Measurements from ENCODE around the gene NOL3.

The NOL3 gene

DNA sequence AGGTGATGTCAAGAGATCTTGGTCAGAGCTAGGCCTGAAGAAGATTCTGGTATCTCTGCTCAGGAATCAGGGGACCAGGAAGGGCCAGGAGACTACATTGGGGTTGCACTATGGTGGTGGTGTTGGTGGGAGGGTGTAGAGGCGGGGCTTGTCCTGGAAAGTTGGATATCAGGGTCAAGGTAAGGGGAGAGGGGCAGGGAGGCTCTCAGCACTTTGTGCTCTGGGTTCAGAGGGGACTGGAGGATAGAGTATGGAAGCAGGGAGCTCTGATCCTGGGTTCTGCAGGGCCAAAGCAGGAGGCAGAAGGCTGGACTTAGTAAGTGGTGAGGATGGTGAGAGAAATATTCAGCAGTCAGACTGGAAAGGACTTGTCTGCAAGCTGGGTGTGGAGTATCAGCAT, 3.0 kb downstream of the NOL3 start:
- DNase-seq: no peak

DNA sequence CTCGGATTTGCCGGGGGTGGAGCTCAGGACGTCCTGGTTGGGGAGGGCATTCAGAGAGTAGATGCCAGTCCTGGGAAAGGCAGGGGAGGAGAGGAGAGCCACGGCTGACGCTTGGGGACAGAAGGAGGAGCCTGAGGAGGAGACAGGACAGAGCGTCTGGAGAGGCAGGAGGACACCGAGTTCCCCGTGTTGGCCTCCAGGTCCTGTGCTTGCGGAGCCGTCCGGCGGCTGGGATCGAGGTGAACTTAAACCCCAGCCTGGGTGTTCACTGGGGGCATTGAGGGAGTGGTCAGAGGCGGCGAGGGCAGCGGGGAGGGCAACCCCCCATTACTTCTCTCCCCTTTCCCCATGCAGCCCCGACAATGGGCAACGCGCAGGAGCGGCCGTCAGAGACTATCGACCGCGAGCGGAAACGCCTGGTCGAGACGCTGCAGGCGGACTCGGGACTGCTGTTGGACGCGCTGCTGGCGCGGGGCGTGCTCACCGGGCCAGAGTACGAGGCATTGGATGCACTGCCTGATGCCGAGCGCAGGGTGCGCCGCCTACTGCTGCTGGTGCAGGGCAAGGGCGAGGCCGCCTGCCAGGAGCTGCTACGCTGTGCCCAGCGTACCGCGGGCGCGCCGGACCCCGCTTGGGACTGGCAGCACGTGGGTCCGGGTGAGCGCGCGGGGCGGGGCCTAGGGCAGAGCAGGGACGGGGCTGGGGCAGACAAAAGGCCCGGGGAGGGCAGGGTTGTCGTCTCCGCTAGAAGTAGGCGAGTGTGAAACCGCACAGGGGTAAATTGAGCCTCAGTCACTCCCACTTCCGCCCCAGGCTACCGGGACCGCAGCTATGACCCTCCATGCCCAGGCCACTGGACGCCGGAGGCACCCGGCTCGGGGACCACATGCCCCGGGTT, 3.7 kb downstream of the NOL3 start:
- DNase-seq: peak; percentile 67 to 80

DNA sequence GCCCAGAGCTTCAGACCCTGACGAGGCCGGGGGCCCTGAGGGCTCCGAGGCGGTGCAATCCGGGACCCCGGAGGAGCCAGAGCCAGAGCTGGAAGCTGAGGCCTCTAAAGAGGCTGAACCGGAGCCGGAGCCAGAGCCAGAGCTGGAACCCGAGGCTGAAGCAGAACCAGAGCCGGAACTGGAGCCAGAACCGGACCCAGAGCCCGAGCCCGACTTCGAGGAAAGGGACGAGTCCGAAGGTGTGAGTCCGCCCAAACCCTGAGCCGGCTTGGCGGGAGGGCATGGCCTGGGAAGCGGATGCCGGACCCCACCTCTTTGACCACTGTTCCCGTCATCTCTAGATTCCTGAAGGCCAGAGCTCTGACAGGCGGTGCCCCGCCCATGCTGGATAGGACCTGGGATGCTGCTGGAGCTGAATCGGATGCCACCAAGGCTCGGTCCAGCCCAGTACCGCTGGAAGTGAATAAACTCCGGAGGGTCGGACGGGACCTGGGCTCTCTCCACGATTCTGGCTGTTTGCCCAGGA, 4.4 kb downstream of the NOL3 start:
- DNase-seq: no peak

DNA sequence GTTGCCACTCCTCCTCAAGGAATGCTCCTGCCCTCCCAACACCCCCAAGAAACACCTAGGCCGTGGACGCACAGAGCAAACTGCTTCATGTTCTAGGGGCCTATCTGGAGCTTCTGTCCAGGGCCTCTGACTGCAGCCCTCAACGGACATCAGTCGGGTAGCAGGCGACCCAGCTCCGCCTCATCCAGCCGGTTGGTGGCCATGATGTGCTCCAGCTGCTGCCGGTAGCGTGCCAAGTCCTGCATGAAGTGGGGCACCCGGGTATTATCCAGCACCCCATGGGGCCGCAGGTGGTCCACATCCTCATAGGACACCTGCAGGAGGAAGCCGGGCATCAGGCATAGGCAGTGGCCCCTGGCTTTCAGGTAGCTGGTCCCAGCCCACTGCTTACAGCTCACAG, 6.3 kb downstream of the NOL3 start:
- DNase-seq: no peak

DNA sequence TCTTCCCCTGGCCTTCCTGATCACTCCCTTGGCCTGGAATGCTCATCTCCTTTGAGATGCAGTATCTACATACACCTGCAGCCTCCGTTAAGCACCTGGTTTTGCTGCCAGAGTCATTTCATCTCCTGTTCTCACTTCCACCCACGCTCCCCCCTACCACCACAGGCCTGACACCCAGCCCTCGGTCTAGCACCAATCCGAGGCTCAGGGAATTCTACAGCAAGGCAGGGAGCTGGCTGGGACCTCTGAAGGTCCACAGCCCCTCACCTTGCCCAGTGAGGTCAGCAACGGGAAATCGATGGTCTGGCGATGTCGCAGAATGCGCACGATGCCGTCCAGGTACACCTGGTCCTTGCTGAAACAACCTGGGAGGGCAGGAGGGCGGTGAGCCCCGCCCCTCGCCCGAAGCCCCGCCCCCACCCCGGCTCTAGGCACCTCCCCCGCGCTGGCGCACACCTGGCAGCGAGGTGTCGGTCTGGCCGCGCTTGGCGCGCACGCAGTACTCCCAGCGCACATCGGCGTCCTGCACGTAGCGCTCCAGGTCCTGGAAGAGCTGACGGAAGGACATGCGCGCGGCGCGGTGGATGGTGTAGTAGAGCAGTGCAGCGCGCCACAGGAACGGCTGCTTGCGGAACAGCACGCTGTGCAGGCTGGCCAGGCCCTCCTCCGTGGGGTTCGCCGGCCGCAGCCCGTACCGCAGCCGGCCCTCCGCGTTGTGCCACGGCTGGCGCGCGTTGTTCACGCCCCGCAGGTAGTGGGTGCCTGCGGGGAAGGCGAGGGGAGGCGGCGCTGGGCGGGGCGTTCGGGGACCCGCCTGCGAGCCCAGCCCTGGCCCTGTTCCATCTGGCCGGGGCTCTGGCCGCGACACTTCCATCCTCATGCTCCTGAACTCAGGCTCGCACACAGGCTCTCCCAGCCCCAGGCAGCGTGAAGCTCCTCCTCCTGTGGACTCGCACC, 7.7 kb downstream of the NOL3 start:
- DNase-seq: peak; percentile 59 to 80

DNA sequence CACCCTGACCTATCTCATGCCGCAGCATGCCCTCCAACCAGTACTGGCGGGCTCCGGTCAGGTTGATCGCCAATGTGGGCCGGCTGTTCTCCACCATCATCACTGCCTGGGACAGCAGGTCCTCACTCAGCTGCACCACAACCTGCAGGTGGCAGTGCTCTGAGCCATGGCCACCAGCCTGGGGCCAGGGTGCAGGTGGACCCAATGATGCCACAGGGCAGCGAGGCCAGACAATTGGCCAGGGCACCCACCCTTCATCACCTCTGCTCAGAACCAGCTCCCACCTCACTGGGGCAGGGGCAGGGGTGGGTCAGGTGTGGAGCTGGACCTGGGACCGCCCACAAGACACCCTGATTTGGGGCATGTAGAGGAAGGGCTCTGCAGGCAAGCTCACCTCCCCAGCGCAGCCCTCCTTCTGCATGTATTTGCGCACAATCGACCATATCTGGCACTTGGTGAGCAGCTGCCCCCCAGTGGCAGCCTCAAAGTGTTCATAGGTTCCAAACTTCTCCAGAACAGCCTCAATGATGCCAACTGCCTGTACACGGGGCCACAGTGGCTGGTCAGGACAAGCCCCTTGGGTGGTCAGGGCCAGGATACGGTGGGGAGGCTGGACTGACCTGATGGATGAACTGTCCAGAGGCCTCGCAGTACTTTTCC, 9.2 kb downstream of the NOL3 start:
- DNase-seq: peak in 1 of 2 donors; percentile 31

DNA sequence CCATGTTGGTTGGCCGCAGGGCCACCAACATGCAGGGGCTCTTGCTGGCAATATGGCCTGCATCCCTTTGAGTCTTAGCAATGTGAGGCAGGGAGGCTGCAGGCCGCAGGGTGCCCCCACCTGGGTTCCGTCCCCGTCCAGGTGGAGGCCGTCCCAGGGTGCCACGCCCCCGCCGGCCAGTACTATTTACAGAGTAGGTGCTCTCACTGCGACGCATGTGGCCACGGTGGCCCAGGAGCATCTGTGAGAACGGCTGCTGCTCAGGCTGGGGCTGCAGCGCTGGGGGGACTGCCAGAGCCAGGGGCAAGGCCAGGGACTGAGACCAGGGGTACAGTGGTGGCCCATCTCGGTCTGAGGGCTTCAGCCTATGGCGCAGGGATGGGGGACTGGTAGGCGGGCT, 9.8 kb downstream of the NOL3 start:
- DNase-seq: no peak

DNA sequence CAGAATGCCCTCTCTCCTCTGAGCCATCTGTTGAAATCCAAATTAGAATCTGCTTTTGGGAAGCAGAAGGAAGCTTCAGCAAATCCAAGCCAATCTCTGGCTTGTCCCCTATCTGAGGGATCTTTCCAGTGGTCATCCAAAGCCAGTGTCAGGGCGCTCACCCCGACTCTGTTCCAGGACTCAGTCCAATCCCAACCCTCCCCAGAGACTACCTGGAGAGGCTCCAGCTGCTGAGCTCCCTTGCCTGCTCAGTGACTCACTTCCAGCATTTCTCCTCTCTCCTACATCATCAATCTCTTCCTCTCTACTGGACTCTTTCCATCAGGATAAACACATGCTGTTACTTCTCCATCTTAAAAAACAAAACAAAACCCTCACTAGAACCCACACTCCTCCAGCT, 11.0 kb downstream of the NOL3 start:
- no peak for DNase-seq

DNA sequence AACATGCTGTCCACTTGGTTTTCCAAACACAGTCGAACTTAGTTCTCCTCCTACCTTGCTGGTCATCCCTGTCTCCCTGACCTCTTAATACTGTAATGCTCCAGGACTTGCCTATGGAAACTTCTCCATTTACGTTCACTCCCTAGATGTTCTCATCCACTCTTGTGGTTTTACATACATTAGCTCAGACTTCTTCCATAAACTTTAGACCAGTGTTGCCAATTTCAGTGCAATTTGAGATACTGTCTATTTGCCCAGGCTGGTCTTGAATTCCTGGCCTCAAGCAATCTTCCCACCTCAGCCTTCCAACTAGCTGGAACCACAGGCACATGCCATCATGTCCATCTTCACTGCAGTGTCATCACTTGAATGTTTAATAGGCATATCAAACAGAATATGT, 11.9 kb downstream of the NOL3 start:
- no peak for DNase-seq

DNA sequence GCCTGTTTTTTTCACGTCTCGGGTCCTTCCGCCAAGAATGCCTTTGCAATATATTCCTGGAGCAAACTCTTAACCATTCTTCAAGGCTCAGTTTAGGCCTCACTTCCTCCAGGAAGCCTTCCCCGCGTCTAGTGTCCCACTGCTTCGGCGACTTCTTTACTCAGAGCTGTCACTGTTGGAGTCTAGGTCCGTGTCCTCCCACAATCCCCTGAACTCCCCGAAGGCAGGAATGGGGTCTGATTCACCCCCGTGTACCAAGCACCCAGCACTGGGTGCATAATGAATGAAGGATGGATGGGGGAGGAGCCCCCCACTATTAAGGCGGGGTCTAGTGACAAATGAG, 12.9 kb downstream of the NOL3 start:
- DNase-seq: no peak

DNA sequence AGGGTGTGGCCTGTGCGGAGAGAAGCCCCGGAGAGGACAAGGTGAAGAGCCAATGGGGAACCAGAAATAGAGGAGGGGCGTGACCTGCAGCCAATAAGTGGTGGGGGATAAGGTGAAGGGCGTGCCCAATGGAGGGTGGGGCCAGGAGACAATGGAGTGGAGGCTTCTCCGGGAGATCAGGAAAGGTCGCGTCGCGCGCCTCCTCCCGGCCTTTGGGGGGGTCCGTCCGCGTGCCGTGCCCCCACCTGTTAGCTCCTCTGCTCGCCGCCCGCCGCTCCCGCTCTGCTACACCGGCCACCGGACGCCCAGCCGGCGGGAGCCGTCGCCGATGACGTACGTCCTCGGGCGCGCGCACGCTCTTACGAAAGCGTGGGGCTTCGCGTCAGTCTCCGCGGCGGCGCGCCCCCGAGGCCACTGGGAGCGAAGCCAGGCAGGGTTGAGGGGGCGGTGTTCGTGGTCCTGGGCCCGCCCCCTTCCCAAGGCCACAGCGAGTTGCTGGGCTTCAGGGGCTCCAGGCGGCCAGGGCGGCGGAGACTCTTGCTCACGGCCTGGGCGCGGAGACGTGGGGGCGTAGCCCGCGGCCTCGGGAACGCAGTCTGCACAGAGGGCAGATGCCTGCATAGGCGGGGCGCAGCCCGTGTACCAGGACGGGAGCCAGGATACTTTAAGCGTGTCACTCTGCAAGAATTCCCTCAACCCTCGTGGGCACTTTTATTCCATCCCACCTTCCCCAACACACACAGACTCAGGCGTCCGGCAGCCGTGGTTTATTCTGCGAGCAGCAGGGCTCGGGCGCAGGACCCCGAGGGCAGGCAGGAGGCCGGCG, 13.5 kb downstream of the NOL3 start, which contains the start of gene MATCAP1:
Gene MATCAP1, minus strand, starts transcription at position 337 of the 826 bp plus-strand sequence. CDS start 3,353 bp downstream, outside the sequence.
- DNase-seq: peak; percentile 97 to 98

DNA sequence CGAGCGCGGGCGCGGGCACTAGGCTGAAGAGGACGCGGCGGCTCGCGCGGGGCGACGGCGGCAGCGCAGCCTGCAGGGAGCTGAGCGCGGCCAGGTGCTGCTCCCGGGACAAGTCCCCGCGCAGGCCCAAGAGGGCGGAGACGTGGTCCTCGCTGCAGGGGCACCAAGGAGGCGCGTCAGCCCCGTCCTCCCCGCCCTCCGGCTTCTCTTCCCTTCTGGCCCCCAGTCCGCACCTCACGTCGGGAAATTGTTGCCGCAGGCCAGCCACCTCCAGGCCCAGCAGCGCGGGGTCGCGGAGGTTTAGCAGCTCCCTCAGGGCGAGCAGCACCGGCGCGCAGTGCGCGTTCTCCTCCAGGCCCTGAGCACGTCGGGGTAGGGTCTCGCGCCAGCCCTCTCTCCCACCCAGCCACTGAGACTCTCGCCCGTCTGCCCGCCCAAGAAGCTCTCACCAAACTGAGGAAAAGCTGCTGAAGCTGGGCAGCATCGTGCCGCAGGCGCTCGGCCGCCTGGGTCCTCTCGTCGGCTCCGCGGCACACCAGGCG, 14.2 kb downstream of the NOL3 start:
- DNase-seq: no peak

DNA sequence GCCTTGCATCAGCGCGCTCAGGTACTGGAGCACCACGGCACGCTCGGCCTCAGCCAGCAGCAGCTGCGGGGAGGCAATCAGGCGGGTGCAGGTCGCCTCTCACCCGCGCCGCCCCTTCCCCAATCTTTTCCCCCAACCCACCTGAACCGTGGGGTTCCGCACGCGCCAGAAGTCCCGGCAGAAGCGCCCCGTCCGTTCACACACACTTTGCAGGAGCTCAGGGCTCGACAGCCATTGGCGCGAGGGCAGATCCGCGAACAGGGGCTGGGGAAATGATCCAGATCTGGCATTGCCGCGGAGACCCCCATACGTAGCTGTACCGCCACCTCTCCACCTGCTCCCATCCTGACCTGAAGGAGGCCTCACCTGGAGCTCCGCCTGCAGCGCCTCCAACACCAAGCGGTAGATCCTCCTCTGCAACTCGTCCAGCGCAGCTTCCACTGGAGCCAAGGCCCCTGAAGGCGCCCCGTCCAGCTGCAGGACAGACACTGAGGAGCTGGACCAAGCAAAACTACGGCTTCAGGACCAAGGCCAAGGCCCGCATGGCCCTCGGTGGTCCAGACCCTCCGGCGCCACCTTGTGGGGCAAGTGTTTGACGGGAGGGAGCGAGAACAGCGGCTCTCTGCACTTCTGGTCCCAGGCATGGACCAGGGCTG, 14.8 kb downstream of the NOL3 start:
- DNase-seq: peak; percentile 83 to 87

DNA sequence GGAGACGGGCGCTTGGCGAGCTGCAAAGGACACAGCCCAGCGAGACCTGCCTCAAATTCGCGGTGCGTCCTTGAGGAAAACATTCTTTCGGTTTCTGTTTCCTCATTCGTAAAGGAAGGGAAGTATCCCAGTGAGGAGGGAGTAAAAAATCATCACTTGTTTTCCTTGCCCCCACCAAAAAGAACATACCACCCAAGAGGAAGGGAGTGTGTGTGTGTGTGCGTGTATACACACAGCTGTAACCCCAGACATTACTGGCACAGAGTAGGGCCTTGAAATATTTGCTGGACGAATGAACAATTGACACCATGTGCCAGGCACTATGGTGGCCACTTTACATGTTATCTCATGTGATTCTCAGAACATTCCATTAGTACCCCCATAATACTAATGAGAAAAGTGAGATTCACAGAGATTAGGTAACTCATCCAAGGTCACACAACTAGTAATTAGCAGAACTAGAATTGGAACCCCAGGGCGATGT, 15.4 kb downstream of the NOL3 start:
- DNase-seq: no peak

DNA sequence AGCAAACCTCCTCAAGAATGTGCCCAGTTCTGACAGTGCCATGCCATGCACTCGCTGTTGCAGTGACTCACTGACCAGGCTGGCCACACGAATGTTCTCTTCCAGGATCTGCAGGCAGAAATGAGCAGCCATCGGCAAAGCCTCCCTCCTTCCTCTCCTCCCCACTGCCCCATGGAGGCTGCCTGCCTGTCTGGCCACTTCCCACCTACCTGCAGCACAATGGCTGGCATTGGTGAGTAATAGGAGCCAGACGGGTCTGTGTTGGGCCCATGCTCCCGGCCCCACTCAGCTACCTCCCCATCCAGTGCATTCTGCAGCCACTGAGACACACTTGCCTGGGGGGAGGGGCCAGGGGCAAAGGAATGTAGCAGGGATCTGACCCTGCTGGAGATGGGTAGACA, 16.2 kb downstream of the NOL3 start:
- DNase-seq: no peak

DNA sequence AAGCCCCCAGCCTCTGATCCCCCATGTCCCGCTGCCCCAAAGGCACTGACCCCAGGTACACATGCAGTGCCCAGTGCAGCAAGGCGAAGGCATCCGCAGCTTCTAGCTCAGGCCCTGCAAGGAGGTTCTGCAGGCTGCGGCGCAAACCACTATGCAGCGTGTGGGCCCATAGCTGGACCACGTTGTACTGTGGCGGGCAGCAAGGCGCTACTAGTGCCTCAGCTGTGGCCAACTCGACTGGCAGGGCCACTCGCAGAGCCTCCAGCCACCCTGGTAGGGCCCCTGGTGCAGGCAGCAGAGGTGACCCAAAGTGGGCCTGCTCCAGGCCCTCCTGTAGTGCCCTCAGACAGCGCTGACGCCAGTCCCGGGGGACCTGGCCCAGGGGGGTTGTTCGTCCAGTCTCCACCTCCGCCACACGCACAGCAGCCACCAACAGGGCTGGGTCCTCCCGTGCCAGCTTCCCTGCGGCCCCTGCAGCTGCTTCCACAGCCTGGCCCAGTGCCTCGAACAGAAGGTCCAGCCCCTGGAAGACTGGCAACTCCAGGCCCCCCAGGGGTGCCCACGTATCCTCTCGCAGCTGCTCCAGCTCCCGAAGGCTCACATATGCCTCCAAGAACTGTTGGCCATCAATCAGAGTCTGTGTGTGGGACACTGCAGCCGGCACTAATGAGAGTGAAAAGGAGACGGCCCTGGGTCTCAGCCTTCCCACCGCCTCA, 17.0 kb downstream of the NOL3 start:
- DNase-seq: no peak

DNA sequence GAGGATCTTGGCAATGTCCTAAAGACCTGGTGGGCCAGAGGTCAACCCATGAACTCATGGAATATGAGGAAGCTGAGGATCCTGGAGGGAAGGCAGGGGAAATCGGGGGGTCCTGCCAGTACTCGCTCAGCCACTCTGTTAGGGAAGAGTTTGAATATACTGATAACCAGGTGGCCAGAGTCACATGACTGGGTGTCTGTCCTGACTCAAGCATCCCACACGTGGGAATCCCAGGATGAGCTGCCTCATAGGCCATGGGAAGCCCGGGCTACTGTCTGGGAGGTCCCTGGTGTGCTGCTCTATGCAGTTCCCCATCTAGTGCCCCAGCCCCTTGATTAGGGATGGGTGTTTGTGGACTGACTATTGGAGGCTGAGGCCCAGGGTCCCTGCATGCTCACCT, 18.0 kb downstream of the NOL3 start:
- no peak for DNase-seq

DNA sequence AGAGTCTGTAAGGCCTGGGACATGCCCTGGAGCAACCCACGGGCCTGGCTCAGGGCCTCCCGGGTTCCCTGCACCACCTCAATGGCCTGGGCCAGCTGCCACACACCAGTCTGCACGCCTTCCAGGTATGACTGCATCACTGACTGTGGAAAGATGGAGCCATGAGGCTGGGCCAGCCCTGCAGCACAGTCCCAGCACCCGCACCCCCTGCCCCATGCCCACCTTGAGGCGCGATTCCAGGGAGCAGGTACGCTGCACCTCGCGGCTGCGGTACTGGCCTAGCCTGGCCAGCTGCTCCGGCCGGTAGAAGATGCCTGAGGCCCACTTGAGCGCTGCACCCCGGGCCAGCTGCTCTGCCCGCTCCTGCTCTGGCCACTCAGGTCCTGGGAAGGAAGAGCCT, 18.5 kb downstream of the NOL3 start:
- no peak for DNase-seq

DNA sequence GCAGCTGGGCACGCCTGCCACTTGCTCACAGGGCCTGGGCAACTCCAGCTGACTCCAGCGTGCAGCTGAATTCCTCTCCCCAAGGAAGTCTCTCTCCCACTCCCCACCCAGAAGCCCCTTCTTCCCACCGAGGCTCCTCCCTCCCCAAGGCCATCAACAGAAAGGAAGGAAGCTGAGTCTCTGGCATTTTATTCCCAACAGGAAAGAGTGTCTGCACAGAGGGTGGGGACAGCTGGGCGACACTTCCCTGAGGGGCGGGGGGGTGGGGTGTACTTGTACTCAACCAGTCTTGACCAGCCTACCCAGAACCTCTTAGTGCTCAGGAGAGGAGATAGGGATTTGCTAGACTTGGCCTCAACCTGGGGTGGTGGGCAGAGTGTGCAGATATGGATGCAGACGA, 19.7 kb downstream of the NOL3 start, which contains the start of gene EXOC3L1:
Gene EXOC3L1, minus strand, starts transcription at position 96 of the 400 bp plus-strand sequence. CDS start 460 bp downstream, outside the sequence.
- DNase-seq: no peak
